Keratinocyte (primary cell): ENCODE data around the gene DSCAM. TPM values are rescaled to one million over a fixed set of nuclear protein-coding genes. Genes with fewer than 3 reads are reported as not detected.

Experiments
- DNase-seq: peaks from one replicate; pipeline ENCODE4 v3.0.0-alpha.2; 2011; ENCODE audit warnings: low read depth, missing footprints, low spot score
- FAIRE-seq: peaks from 2 replicates; lab custom pipeline; 2011; peaks lifted over from hg19 to GRCh38; lab: Jason Lieb, UNC
- H2AFZ ChIP-seq: 2 replicates; pipeline ENCODE4 v1.6.0; 2012; ENCODE audit warnings: low read length, control low read depth, inconsistent platforms; ENCODE audit not compliant: control insufficient read depth
- H3K27ac ChIP-seq: 2 replicates; pipeline ENCODE4 v1.5.1; 2011; ENCODE audit warnings: low read length; ENCODE audit not compliant: control insufficient read depth, insufficient read depth
- H3K27me3 ChIP-seq: 3 replicates; pipeline ENCODE4 v1.6.0; 2011; ENCODE audit warnings: low read length; ENCODE audit not compliant: control insufficient read depth, insufficient read depth; ENCODE audit errors: extremely low read depth
- H3K36me3 ChIP-seq, 2 experiments: 2 replicates in 1 of 2; 3 replicates in 1 of 2; pipeline ENCODE4 v1.5.1; 2011; ENCODE audit warnings: low read length in 2 of 2, mild to moderate bottlenecking in 1 of 2; ENCODE audit not compliant: control insufficient read depth in 2 of 2, insufficient read depth in 2 of 2; ENCODE audit errors: extremely low read depth in 1 of 2
- H3K4me1 ChIP-seq: 3 replicates; pipeline ENCODE4 v1.5.1; 2011; ENCODE audit warnings: low read length; ENCODE audit not compliant: control insufficient read depth, insufficient read depth; ENCODE audit errors: extremely low read depth
- H3K4me2 ChIP-seq: 3 replicates; pipeline ENCODE4 v1.6.0; 2011; ENCODE audit warnings: low read depth, low read length; ENCODE audit not compliant: control insufficient read depth, insufficient read depth; ENCODE audit errors: extremely low read depth
- H3K4me3 ChIP-seq, 3 experiments: fragments of 200-600 bp in 1 of 3; sonication (generic) in 1 of 3; 2 replicates in 2 of 3; 3 replicates in 1 of 3; pipeline ENCODE4 v1.5.1; 2011 to 2016; ENCODE audit warnings: low read length in 3 of 3, mild to moderate bottlenecking in 3 of 3, control low read depth in 2 of 3, inconsistent platforms in 1 of 3, low read depth in 1 of 3, mixed read lengths in 1 of 3, mixed run types in 1 of 3, moderate library complexity in 1 of 3; ENCODE audit not compliant: control insufficient read depth in 2 of 3, insufficient read depth in 2 of 3; ENCODE audit errors: extremely low read depth in 1 of 3
- H3K79me2 ChIP-seq: 2 replicates; pipeline ENCODE4 v1.6.0; 2012; ENCODE audit warnings: low read length; ENCODE audit not compliant: control insufficient read depth, insufficient read depth
- H3K9ac ChIP-seq: 3 replicates; pipeline ENCODE4 v1.6.0; 2011; ENCODE audit warnings: low read length; ENCODE audit not compliant: control insufficient read depth, insufficient read depth; ENCODE audit errors: extremely low read depth
- H3K9me1 ChIP-seq: 3 replicates; pipeline ENCODE4 v1.6.0; 2011; ENCODE audit warnings: low read length; ENCODE audit not compliant: control insufficient read depth, insufficient read depth; ENCODE audit errors: extremely low read depth
- H3K9me3 ChIP-seq: 2 replicates; pipeline ENCODE4 v1.5.1; 2012; ENCODE audit warnings: low read depth, low read length; ENCODE audit not compliant: control insufficient read depth
- H4K20me1 ChIP-seq: 3 replicates; pipeline ENCODE4 v1.6.0; 2011; ENCODE audit warnings: low read length; ENCODE audit not compliant: control insufficient read depth, insufficient read depth; ENCODE audit errors: extremely low read depth
- CTCF ChIP-seq, 3 experiments: IDR thresholded peaks in 1 of 3; conservative IDR thresholded peaks in 1 of 3; optimal IDR thresholded peaks in 1 of 3; 2 replicates in 2 of 3; 3 replicates in 1 of 3; pipeline versions ENCODE3 to v1.5.1; 2011; ENCODE audit warnings: low read length in 3 of 3, mild to moderate bottlenecking in 3 of 3, moderate library complexity in 2 of 3, control low read depth in 1 of 3, inconsistent platforms in 1 of 3; ENCODE audit not compliant: insufficient read depth in 2 of 3; ENCODE audit errors: extremely low read depth in 1 of 3
- EZH2 ChIP-seq: IDR thresholded peaks from one replicate; pipeline ENCODE4 v1.6.1; 2012; ENCODE audit warnings: inconsistent platforms, mild to moderate bottlenecking, low read length, moderate library complexity
- dilution Hi-C: fragments of 300-500 bp; cut with MboI; formaldehyde crosslinking; loops from one replicate; pipeline ENCODE4 v1.7.0; 2020; ENCODE audit warnings: low sequenced_read_pairs; ENCODE audit not compliant: extremely low pct_ligation_motif_present
- polyA plus RNA-seq, 5 experiments: library from polyadenylated mRNA; depleted of rRNA in 3 of 5; stranded (reverse) in 3 of 5; stranded (forward) in 1 of 5; unstranded in 1 of 5; fragments of >200 nt; gene quantifications; 1 replicate in 1 of 5; 2 replicates in 3 of 5; 3 replicates in 1 of 5; pipeline versions ENCODE4 v1.2.1 to v1.2.3, GENCODE V29; 2011 to 2012; ENCODE audit warnings: missing spikeins in 2 of 5, low read depth in 1 of 5, low replicate concordance in 1 of 5

DSCAM gene
- polyA plus RNA-seq, 1 donor (not counting 4 experiments of a cell fraction or from before 2014, with no cell fraction given): 2.1 TPM

GRCh38 chr21:40457741-40458140 is 389.2 kb downstream of the DSCAM start:
- no peak overlapping the region for H3K4me2 ChIP-seq
- H3K4me3 ChIP-seq: no peak overlapping the region
- no peak for TF ChIP-seq EZH2
- TF ChIP-seq CTCF (optimal IDR thresholded peaks at IDR 0.05 in 1 of 3, IDR thresholded peaks at IDR 0.05 in 1 of 3, conservative IDR thresholded peaks at IDR 0.05 in 1 of 3; ENCODE audit: extremely low read depth in 1 of 3, insufficient read depth in 2 of 3, low read length in 3 of 3): no peak
- dilution Hi-C loops: no loop called here
- DNase-seq (no peak), FAIRE-seq (no peak)
- H3K36me3 ChIP-seq: no peaks in the 10 kb centered on the region
- H3K27ac ChIP-seq: no peak overlapping the region
- no peaks in the 10 kb centered on the region for H3K9me1 ChIP-seq
- H3K9me3 ChIP-seq: no peaks in the 10 kb centered on the region
- no peaks in the 10 kb centered on the region for H3K79me2 ChIP-seq
- no peaks in the 10 kb centered on the region for H3K4me1 ChIP-seq
- no peak overlapping the region for H2AFZ ChIP-seq
- H4K20me1 ChIP-seq: no peaks in the 10 kb centered on the region
- no peak overlapping the region for H3K9ac ChIP-seq
- no peaks in the 10 kb centered on the region for H3K27me3 ChIP-seq

GRCh38 chr21:40454057-40454456 is 392.9 kb downstream of the DSCAM start:
- no peak for DNase-seq
- Histone ChIP-seq H3K27me3 (no peaks in the 10 kb centered on the region), H3K4me2 (no peak overlapping the region), H3K4me1 (no peaks in the 10 kb centered on the region), H3K9me3 (no peaks in the 10 kb centered on the region), H3K9me1 (no peaks in the 10 kb centered on the region), H4K20me1 (no peaks in the 10 kb centered on the region), H3K27ac (no peak overlapping the region), H2AFZ (no peak overlapping the region), H3K36me3 (no peaks in the 10 kb centered on the region), H3K79me2 (no peaks in the 10 kb centered on the region), H3K4me3 (no peak overlapping the region), H3K9ac (no peak overlapping the region)
- TF ChIP-seq EZH2 (no peak), CTCF (optimal IDR thresholded peaks at IDR 0.05 in 1 of 3, IDR thresholded peaks at IDR 0.05 in 1 of 3, conservative IDR thresholded peaks at IDR 0.05 in 1 of 3; ENCODE audit: extremely low read depth in 1 of 3, insufficient read depth in 2 of 3, low read length in 3 of 3) (no peak)
- dilution Hi-C loops: no loop called here
- FAIRE-seq: no peak
